ENCODE measurements around the gene CDC37.

DNA sequence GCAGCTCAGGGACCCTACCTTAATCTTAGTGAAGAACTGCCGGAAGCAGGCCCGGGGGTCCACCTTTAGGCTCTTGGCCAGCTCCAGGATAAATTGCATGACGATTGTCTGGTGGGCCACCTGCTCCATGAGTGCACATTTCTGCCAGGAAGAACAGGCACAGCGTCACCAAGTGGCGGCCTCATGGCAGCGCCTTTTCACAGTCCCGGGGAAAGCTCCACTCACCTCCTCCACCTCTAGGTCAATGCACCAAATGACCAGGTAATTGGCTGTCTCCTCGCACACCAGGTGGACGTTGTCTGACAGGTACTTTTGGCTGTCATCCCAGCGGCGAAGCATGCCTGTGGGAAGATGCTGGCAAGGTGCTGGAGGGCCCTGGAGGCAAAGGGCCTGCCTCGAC is 8.3 kb downstream of the CDC37 start:
- TF ChIP-seq, protein P1, sequence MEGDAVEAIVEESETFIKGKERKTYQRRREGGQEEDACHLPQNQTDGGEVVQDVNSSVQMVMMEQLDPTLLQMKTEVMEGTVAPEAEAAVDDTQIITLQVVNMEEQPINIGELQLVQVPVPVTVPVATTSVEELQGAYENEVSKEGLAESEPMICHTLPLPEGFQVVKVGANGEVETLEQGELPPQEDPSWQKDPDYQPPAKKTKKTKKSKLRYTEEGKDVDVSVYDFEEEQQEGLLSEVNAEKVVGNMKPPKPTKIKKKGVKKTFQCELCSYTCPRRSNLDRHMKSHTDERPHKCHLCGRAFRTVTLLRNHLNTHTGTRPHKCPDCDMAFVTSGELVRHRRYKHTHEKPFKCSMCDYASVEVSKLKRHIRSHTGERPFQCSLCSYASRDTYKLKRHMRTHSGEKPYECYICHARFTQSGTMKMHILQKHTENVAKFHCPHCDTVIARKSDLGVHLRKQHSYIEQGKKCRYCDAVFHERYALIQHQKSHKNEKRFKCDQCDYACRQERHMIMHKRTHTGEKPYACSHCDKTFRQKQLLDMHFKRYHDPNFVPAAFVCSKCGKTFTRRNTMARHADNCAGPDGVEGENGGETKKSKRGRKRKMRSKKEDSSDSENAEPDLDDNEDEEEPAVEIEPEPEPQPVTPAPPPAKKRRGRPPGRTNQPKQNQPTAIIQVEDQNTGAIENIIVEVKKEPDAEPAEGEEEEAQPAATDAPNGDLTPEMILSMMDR (IDR thresholded peaks at IDR 0.05; ENCODE audit: low read depth, low read length): no peak
- TF ChIP-seq, protein P2, sequence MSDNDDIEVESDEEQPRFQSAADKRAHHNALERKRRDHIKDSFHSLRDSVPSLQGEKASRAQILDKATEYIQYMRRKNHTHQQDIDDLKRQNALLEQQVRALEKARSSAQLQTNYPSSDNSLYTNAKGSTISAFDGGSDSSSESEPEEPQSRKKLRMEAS (IDR thresholded peaks at IDR 0.05; ENCODE audit: low read depth, low read length): no peak
- TF ChIP-seq POLR2A (IDR thresholded peaks at IDR 0.05; ENCODE audit: extremely low read depth, insufficient read length) (no peak), MYC (IDR thresholded peaks at IDR 0.05; ENCODE audit: low read depth, low read length) (no peak)

All from NB4 (cell line).